ENCODE measurements around the gene COL4A4.

DNA sequence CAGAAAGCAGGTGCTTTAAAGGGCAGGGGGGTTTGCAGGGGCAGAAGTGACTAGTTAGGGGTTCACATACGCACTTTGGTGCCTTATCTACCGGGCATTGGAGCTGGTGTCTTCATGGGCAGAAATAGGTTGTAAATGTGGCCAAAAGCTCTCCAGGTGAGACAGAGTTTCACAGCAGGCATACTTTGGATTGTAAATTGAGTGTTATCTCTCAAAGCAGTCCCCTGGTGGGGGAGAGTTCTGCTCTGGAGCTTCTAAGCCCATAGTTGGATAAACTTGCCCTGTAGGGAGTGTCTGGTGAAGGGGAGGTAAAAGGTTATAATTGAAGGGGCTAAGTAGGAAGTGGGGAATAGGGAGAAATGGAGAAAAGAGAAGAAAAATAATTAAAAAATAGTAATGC is 43.6 kb upstream of the COL4A4 start:
- TF ChIP-seq, protein P1, sequence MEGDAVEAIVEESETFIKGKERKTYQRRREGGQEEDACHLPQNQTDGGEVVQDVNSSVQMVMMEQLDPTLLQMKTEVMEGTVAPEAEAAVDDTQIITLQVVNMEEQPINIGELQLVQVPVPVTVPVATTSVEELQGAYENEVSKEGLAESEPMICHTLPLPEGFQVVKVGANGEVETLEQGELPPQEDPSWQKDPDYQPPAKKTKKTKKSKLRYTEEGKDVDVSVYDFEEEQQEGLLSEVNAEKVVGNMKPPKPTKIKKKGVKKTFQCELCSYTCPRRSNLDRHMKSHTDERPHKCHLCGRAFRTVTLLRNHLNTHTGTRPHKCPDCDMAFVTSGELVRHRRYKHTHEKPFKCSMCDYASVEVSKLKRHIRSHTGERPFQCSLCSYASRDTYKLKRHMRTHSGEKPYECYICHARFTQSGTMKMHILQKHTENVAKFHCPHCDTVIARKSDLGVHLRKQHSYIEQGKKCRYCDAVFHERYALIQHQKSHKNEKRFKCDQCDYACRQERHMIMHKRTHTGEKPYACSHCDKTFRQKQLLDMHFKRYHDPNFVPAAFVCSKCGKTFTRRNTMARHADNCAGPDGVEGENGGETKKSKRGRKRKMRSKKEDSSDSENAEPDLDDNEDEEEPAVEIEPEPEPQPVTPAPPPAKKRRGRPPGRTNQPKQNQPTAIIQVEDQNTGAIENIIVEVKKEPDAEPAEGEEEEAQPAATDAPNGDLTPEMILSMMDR (IDR thresholded peaks at IDR 0.05) = no peak
- no peak for TF ChIP-seq POLR2A (IDR thresholded peaks at IDR 0.05; ENCODE audit: low read depth)

Measured in esophagus muscularis mucosa (tissue), 3 donors.